Activated naive CD4-positive, alpha-beta T cell treated with Interleukin-2 at 50 U/mL for 16 hours (primary cell): ENCODE data around the gene CEP128.
"Not testable (repeated sequence)": the region's sequence is repeated elsewhere in the genome, so short reads cannot be mapped to it uniquely, and the experiment has no call there.

Source experiments
- DNase-seq: peaks from one replicate; pipeline ENCODE4 v3.0.0-alpha.2; 2020

The CEP128 gene

DNA sequence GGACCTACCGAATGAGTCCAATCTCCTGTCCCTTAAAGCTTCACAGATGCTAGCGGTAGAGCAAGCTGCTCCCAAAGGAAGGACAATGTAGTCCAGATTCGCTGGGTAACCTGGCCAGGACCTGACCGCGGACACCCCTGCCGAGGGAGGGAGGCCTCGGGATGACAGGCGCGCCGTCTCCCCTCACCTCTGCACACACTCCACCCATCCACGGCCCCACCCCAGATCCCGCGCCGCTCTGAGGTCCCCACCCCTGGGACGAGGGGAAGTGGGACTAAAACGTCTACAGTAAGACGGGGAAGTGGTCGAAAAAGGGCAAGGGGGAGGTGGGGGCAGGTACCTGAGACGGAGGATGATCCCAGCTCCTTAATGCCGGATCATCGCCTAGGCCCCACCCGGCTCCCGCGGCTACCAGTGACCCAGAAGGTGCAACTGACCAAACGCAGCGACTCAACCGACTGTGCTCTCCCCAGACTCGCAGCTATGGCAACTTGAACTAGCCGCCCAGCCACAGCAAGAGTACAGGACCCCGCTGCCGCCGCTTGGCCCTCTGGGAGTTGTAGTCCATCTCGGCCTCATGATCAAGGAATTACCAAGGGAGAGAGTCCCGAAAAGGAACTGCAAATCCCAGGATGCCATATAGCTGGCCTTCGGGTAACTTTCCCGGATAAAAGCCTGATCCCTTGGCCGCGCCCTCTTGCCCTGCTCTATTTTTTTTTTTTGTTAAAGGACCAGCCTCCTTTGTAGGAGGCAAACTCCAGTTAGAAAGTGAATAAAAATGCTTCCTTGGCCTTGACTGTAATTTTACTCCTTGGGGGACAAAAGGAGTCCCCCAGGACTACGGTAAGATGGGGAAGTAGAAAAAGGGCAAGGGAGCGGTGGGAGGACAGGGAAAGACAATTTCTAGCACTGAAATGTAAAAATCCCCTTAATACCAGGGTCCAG, at the start of gene CEP128:
TSS of gene CEP128 (minus strand) at position 498 of the 945 bp plus-strand sequence.
- DNase-seq: peak; percentile 90

DNA sequence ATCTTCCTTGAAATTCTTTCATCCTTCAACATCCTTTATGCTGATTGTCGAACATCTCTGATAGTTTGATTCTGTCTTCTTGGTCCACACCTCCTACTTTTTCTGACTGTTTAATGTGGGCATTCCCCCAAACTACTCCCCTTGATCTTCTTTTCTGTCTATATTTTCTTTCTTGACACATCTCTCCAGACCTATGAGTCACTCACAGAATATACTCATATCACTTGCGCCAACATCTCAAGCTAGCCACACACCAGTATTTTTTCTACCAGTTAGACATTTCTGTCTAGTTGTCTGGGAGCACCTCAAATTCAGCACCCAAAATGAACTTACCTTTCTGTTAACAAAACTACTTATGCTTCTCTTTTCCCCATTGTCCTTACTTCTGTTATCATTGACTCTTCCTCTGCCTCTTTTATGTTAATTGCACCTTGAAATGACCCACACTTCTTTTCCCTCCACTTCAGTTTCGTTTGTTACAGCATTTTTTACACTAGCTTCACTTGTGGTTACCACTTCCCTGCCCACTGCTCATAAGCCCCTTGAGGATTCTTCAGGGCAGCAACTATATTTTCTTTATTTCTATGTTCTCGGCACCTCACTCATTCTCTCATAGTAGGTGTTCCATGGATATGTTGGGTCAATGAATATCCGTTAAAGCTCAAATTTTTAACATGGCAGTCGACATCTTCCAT, 47.3 kb upstream of the CEP128 start:
- no peak for DNase-seq

DNA sequence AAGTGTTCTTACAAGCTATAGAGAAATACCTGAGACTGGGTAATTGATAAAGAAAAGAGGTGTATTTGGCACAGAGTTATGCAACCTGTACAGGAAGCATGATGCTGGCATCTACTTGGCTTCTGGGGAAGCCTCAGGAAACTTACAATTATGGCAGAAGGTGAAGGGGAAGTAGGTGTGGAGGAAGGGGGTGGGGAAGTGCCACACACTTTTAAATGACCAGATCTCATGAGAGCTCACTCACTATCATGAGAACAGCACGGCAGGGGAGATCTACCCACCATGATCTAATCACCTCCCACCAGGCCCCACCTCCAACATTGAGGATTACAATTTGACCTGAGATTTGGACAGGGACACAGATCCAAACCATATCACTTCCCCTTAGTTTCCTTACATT, 46.7 kb upstream of the CEP128 start:
- DNase-seq: no peak

DNA sequence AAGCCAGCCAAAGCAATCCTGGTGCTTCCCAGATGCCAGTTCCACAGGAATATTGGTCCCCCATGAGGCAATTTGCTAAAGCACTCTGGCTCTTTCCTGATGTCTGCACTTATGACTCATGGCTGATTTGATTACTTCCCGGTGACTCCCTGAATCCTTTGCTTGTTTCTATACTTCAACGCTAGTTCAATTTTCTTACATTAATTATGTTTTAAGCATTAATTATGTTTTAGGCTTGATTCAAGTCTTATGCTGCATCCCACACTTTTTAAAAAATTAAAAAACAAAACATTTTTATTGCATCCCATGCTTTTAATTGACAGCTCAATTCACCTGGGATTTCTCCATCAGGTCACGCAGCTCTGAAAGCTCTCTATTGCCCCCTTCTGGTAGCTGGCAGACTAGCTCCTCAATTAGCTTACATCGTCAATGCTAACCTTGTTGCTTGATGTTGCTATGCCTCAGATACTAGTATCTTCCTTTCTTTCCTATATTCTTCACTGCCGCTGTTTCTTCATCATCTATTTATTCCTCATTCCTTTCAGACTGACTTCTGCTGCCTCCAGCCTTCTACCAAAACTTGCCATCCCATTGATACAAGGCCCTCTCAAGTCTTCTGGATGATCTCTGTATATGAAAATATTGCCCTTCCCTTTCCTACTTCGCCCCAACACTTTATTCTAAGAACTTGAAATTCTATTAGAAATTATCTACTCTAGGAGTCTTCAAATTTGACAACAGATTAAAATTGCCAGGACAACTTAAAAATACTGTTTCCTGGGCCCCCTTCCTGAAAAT, 45.9 kb upstream of the CEP128 start:
- peak; percentile 64 for DNase-seq

DNA sequence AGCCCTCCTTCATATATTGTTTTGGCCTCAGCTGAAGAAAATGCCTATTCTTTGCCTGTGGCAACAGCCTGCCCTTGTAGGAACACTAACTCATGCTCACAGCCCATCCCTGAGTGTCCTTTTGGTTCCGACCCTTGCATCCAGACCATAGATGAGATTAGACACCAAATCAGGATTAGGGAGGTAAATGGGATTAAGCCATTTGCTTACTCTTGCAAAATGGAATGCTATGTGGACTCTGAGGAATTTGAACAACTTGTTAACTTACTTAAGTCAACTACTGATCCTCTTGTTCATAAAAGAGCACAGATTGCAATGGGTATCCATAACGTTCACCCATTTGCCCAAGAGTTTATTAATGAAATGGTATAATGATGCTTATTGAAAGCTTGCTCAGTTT, 41.2 kb upstream of the CEP128 start:
- no peak for DNase-seq

DNA sequence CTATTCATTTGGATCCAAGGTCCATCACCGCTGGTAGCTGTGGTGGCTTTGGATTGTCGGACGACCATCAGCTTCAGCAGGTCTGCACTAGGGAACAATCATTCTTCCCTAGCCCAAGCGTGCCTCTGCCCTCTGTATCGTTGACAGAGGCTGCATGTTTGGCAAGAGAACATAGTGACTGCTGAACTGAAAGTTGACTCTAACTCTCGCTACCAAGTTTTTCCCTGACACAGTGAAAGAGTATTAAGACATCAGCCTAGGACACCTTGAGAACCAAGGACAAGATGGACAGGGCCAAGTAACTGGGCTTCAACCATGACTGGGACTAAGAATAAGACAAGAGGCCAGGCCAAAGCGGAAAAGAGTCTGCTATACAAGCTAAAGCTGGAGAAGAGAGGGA, 40.1 kb upstream of the CEP128 start:
- no peak for DNase-seq

DNA sequence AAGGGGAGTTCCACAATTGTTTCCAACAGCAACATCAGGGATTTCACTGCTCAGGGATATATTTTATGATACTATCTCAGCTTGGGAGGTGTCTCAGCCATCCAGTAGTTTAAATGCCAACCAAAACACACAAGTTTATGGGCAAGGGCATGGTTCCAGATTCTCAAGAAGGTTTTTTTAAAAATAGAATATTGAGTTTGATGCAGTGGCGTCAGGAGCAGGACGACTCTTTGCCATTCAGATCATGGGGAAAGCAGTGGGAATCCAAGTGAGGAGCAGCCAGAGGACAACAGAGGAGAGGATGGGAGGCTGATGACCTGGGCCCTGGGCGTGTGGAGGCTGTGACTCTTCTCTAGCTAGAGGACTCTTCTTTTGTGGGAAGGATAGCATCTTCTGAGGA, 39.6 kb upstream of the CEP128 start:
- DNase-seq: no peak

DNA sequence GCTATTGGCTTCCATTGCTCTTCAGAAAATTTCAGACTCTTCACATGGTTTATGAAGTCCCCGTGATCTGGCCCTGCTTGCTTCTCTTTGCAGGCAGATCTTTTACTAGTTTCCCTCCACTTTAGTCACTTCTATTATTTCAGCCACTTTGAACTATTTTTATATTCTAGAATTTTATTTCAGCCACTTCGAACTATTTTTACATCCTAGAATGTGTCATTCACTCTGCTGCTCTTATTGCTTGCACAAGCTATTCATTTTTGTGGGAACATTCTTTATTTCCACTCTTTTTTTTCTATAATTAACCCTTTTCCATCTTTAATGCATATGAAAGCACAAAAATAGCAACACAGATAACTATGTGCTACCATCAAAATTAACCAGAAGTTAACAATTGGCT, 38.4 kb upstream of the CEP128 start:
- DNase-seq: no peak

DNA sequence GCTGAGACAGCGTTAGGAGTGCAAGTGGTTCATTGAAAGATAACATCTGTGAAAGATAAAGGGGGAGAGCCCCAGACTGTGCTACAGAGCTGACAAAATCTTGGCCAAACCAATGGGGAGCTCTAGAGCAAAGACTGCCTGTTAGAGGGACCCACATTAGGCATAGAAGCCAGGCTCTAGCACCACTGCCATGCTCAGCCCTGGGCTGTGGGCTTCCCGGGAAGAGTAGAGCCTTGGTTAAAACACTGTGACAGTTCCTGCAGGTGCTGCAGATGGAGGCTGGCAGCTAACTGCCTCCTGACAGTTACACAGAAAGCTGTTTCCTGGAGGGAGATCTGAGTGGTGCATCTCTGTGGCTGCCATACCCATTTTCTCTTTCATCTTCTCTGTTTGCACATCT, 36.9 kb upstream of the CEP128 start:
- DNase-seq: no peak

DNA sequence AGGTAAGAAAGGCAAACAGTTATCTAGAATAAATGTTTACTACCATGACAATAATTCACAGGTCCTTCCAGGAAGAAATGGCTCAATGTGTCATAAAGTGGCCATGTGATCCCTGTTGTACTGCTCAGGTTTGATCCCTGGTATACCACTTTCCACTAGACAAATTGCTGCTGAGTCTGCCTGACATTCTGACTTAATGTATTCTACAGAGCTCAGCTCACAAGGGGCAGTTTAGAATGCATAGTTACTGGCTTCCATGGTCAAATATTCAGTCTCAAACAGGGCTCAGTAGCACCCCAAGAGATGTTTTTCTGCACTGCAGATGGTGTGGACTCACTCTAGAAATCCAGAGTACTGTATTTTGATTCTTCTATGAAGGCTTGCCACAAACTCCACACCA, 35.7 kb upstream of the CEP128 start:
- DNase-seq: no peak

DNA sequence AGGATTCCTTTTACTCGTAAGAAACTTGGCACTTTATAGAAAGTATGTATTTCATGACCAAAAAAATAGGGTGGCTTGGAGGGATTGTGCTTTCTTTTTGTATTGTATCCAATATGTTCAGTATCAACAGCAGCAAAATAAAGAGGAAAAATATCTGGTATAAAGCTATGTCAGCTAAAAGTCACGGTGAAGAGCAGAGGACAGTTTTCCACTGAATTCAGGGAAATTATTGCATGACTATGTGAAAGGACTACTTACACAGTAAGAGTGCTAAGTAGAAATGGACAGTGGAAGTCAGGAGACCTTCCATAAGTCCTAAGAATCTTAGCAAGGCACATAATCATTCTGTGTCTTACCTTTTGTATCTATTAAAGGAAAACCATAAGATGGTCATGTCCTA, 33.1 kb upstream of the CEP128 start:
- no peak for DNase-seq

DNA sequence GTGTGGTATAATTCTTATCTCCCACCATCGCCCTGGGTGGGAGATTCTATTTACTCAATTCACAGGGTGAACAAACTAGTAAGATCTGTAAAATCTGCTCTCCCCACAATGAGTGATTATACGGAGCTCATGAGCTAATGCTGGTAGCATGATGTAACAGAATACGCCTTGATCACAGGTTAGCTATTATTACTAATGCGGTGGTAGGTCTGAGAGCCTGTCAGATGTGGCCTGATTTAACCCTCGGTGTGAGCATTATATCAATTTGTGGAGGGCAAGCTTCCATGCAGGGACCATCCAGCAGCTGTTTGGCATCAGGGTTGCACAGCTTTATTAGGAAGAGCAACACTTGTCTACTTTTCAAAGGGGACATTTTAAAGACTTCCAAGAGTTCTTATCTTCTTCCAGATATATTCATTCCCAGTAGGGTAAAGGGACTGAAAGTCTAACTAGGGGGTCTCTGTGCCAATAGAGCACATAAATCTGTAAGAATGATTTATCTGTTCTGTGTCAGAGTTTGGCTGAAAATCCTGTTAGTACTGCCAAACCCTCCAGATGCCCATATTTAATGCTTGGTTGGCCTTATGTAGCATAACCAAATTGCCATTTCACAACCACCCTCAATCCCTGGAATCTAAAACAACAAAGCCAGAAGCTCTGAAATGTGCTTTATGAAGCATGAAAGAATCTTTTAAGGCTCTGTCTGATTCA, 32.5 kb upstream of the CEP128 start:
- DNase-seq: no peak

DNA sequence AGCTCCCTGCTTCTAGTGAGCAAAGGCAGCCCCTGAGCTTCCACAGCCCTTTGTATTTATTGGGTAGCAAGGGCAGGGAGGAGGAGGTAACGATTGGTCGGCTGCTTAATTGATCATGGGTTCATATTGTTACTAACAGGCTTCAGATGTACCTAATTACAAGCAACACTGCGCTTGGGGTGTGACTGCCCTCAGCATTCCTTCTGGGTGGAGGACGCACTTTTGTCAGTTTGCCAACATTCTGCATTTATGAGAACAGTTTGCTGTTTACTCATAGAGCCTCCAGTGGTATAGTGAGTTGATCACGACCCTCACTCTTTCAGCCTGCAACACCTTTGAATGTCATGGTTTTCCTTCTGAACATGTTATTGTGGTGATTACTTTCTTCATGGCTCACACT, 23.5 kb upstream of the CEP128 start:
- no peak for DNase-seq

DNA sequence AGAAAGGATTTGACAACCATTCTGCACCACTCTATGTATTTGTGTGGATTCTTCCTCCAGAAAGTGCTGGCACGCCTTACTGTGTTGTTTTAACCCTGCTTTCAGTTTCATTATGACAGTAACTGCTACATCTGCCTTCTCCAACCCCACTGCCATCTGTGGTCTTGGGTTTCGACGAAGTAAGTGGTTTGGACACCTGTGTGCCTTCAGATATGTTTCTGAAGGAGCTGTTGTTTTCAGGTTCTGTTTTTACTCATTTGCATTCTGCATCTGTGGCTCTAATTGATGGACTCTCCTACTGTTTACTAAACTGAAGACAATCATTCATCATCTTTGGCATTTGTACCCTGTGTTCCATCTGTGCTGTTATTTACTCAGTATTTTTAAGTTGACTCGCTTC, 18.0 kb upstream of the CEP128 start:
- DNase-seq: peak; percentile 62

DNA sequence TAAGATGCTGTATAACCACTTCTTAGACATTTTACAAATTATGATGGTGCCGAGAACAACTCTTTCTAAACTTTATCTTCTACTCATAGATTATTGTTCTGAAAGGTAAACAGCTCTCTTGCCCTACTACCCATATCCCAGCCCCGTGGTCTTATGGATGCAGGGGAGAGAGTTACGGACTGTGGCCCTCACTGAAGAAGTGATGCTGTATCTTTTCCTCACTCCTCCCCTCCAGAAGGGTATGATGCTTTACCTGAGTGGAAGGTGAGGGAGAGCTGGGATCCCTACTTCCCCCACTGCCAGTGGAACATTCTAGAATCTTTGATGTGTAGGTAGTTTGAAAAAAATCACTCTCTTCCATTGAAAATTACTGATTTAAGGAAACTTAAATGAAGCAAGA, 17.4 kb upstream of the CEP128 start:
- DNase-seq: no peak

DNA sequence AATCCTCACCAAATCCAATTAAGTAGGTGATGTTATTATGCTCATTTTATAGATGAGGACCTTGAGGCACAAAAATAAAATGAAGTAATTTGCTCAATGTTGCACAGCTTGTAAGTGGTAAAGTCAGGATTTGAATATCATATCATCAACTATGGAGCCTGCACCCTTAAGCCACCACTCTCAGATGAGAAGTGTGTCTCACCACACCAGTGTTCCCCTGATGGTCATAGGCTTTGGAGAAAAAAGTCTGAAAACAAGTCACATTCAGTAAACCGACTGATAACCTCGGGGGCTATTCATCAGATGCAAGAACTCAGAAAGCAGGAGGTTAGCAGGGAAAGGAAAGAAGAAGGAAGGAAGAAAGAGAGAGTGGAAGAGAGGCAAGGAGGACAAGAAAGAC, 16.7 kb upstream of the CEP128 start:
- no peak for DNase-seq

DNA sequence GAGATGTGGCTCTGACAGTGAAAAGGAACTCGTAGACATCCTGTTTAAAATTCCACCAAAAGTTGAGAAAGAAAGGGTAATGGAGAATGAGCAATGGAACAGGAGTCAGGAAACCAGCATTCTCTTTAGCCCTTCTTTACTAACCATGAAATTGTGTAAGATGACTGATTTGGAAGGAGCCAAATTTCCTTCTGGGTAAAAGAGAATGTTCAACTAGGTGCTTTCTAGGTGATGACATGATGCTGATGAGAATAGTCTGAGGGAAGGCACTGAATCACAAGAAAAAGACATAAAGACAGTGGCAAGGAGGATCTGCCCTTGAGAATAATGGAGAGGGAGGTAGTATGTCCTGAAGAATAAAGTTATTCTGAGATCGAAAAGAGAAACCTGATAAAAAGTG, 16.1 kb upstream of the CEP128 start:
- DNase-seq: no peak

DNA sequence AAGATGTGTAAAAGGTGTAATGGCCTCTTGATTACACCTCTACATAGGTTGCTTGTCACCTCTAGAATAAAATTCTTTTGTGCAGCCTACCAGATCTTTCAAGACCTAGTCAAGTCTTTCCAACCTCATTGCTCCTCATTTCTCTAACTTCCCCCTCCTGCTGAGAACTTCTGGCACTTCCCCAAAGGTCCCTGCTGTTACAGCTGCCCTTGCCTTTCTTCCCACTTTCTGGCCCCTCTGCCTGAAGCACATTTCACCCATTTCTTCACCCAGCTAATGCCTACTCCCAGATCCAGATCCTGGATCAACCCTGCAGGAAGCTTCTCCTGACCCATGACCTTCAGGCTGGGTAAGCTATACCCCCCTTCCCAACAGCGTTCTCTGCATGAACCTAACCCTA, 15.4 kb upstream of the CEP128 start:
- no peak for DNase-seq

DNA sequence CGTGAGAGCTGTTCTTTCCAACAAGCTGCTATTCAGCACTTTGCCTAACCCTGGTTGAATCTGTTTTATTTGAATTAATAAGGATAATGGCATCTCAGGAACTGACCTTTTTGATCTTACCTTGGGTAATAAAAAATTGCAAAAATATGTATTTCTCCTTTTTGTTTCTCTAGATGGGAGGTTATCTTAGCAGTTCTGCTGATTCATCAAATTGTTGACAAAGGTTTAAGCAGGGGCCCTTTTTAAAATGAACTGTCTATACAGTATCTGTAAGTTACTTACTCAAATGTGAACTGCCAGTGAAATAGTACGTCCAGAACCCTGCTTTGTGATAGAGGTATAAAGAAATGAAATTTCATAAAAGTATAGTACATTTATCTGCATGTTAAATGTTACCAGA, 14.6 kb upstream of the CEP128 start:
- no peak for DNase-seq

DNA sequence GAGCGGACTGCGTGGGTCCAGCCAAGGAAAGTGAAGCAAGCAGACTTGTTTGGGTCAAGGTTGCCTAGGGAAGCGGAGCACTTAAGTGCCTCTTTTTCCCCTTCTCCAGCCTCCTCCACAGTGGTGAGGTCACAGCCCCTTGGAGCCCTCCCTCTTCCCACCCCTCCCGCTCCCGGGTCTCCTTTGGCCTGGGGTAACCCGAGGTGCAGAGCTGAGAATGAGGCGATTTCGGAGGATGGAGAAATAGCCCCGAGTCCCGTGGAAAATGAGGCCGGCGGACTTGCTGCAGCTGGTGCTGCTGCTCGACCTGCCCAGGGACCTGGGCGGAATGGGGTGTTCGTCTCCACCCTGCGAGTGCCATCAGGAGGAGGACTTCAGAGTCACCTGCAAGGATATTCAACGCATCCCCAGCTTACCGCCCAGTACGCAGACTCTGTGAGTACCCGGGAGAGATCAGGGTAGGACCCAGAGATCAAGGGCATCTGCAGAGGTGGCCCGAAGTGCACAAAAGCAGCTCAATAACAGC, 13.9 kb upstream of the CEP128 start, which contains the start of gene TSHR:
TSS of gene TSHR (plus strand) at position 206 of the 526 bp plus-strand sequence. CDS start at position 266, 60 bp downstream.
- DNase-seq: no peak

DNA sequence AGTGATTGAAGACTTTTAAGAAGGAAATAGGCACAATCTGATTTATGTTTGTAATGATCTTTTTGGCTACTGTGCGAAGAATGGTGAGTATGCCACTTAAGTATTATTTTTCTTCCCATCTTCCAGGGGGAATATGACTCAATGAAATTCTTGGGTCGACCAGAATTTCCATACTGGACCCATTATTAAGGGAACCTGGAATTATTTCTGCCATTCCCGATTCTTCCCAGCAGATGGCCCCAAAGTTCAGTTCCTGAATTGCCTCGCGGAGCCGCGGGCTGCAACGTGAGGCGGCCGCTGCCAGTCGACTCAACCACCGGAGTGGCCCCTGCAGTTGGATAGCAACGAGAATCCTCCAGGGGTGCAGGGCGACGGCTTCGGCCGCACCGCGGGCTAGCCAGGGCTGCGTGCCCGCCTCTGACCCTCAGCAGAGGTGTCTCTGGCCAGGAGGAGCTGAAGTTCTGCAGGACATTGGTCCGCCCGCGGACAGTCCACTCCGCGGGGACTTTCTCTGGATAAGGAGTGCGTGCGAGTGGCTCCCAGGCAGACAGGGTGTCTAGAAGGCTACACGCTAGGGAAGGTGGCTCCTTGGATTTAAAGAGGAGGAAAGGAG, 13.3 kb upstream of the CEP128 start:
- DNase-seq: peak; percentile 77

DNA sequence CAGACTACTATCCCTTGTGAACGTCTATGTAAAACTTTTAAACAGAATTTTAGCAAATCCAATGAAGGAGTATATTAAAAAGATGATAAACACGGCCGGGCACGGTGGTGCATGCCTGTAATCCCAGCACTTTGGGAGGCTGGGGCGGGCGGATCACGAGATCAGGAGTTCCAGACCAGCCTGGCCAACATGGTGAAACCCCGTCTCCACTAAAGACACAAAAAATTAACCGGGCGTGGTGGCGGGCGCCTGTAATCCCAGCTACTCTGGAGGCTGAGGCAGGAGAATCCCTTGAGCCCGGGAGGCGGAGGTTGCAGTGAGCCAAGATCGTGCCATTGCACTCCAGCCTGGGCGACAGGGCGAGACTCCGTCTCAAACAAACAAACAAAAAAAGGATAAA, 11.7 kb upstream of the CEP128 start:
- DNase-seq: not testable (repeated sequence)
